ENCODE data around the gene ZNF236.

DNA sequence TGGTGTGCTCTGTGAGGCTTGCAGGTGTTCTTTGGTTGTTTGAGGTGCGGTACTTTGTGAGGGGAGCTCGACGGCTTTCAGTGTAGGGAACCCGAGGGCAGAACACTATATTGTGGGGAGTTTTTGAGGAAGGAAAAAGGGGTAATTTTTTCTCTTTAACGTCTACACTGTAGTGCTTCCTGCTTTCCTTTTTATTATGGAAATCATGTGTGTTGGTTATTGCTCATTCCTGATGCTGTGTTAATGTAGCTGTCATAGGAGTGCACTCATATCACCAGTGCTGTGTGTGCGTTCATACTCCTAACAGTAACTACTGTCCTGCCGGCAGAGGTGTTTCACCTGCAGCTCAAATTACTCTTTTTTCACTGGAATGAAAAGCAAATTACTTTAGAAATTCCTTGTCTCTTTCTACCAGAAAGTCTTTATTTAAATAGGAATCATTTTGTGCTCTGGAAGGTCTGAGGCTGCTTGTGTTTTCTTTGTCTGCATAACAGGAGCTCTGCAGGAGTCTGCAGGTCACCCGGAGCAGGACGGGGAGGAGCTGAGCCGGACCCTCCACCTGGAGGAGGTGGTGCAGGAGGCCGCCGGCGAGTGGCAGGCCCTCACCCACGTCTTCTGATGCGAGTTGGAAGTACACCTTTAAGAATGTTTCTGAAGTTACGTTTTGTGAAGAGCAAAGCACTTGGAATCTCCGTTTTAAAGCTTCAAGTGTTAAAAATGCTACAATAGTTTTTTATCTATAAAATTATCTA is 145.5 kb downstream of the ZNF236 start:
- TF ChIP-seq POLR2A (IDR thresholded peaks at IDR 0.05; ENCODE audit: insufficient read depth in 1 of 2, low read depth in 2 of 2, low read length in 2 of 2), result no peak
- TF ChIP-seq ZNF558 (CRISPR knock-in tag; IDR thresholded peaks at IDR 0.05; ENCODE audit: borderline replicate concordance), result no peak
